K562 (cell line): ENCODE data around the gene NXF2B. TPM values are rescaled to one million over a fixed set of nuclear protein-coding genes. Genes with fewer than 3 reads are reported as not detected.

Experiments used
- ATAC-seq: fragments of 200-7000 bp; cut with Tn5 transposase; 3 replicates; pipeline ENCODE4 v1.9.1; 2020; ENCODE audit warnings: moderate library complexity
- BruUV-seq: library from RNA; stranded (reverse); fragments of 400-500 nt; replicated peaks from 2 replicates; lab custom pipeline; 2021; lab: Mats Ljungman, UMichigan
- CTCF ChIA-PET: fragments of 300-600 bp; formaldehyde crosslinking; extraction: SDS; loops from one replicate; lab custom pipeline; 2021; ENCODE audit warnings: low intra/inter-chr PET ratio; lab: Yijun Ruan, JAX
- POLR2A ChIA-PET: fragments of 300-600, 350-650 bp; sonication (Branson Sonifier 250); formaldehyde crosslinking; extraction: SDS; loops from one replicate; lab custom pipeline; 2021; ENCODE audit warnings: antibody characterized with exemption, inconsistent platforms; lab: Yijun Ruan, JAX
- DNase-seq, 4 experiments: peaks; one replicate each; pipeline versions ENCODE4 v3.0.0 to v3.0.0-alpha.2; 2011 to 2018; ENCODE audit warnings: low spot score in 3 of 4, mixed read lengths in 3 of 4; ENCODE audit errors: extremely low read depth in 1 of 4
- FAIRE-seq: peaks from 2 replicates; lab custom pipeline; 2011; peaks lifted over from hg19 to GRCh38; lab: Jason Lieb, UNC
- H2AFZ ChIP-seq: 2 replicates; pipeline ENCODE4 v1.6.0; 2011; ENCODE audit warnings: low read depth, low read length, control low read depth, inconsistent platforms
- H3K27ac ChIP-seq: fragments of 200-600 bp; 3 replicates; pipeline ENCODE4 v1.8.0; 2011; ENCODE audit warnings: low read depth, mild to moderate bottlenecking, control low read depth, inconsistent platforms, low read length, moderate library complexity, mixed read lengths; ENCODE audit errors: extremely low read depth
- H3K27me3 ChIP-seq, 2 experiments: fragments of 300-600 bp in 1 of 2; 2 replicates in 1 of 2; 3 replicates in 1 of 2; pipeline versions ENCODE4 v1.6.0 to v1.8.0; 2011; ENCODE audit warnings: inconsistent platforms in 2 of 2, low read length in 2 of 2, mild to moderate bottlenecking in 1 of 2, mixed read lengths in 1 of 2, moderate library complexity in 1 of 2; ENCODE audit not compliant: control insufficient read depth in 2 of 2, insufficient read depth in 2 of 2
- H3K36me3 ChIP-seq: fragments of 300-600 bp; 3 replicates; pipeline ENCODE4 v1.8.0; 2011; ENCODE audit warnings: mild to moderate bottlenecking, low read length, inconsistent platforms; ENCODE audit not compliant: control insufficient read depth, insufficient read depth
- H3K4me1 ChIP-seq, 2 experiments: fragments of 200-600 bp in 1 of 2; replicated peaks in 1 of 2; 2 replicates in 1 of 2; 3 replicates in 1 of 2; pipeline versions ENCODE4 v1.5.1 to v1.8.0; 2011; ENCODE audit warnings: inconsistent platforms in 2 of 2, low read length in 2 of 2, mild to moderate bottlenecking in 1 of 2, mixed read lengths in 1 of 2, moderate library complexity in 1 of 2; ENCODE audit not compliant: control insufficient read depth in 2 of 2, insufficient read depth in 2 of 2
- H3K4me2 ChIP-seq: 2 replicates; pipeline ENCODE4 v1.6.1; 2011; ENCODE audit warnings: low read length, control low read depth, inconsistent platforms, mixed read lengths; ENCODE audit not compliant: insufficient read depth
- H3K4me3 ChIP-seq: fragments of 200-600 bp; sonication (generic), shearing (Covaris generic); 2 replicates; pipeline ENCODE4 v1.5.1; 2016; ENCODE audit warnings: control low read depth, inconsistent platforms
- H3K79me2 ChIP-seq: fragments of 200-600 bp; 3 replicates; pipeline ENCODE4 v1.8.0; 2011; ENCODE audit warnings: low read length, inconsistent platforms; ENCODE audit not compliant: control insufficient read depth, insufficient read depth
- H3K9ac ChIP-seq, 2 experiments: 2 replicates each; pipeline versions ENCODE4 v1.6.0 to v1.6.1; 2011; ENCODE audit warnings: low read depth in 2 of 2, low read length in 2 of 2, control low read depth in 1 of 2, inconsistent platforms in 1 of 2, mild to moderate bottlenecking in 1 of 2, mixed read lengths in 1 of 2; ENCODE audit not compliant: insufficient read depth in 1 of 2
- H3K9me1 ChIP-seq: one replicate; pipeline ENCODE4 v1.6.0; 2011; ENCODE audit warnings: inconsistent platforms, mild to moderate bottlenecking, low read length, moderate library complexity; ENCODE audit not compliant: control insufficient read depth, insufficient read depth
- H3K9me3 ChIP-seq: replicated peaks from 2 replicates; pipeline ENCODE4 v1.5.1; 2011; ENCODE audit warnings: low read depth, low read length, inconsistent platforms; ENCODE audit not compliant: control insufficient read depth, insufficient read depth
- H4K20me1 ChIP-seq: replicated peaks from 2 replicates; pipeline ENCODE4 v1.6.1; 2011; ENCODE audit warnings: low read length, inconsistent platforms, mixed read lengths; ENCODE audit not compliant: control insufficient read depth, insufficient read depth
- HNRNPLL ChIP-seq: fragments of 200-400 bp; formaldehyde crosslinking; IDR thresholded peaks from 2 replicates; pipeline ENCODE4 v1.6.1; 2017; ENCODE audit warnings: low read length, low read depth, mild to moderate bottlenecking; ENCODE audit not compliant: poor library complexity, severe bottlenecking
- NFE2L1 ChIP-seq: fragments of 450-650 bp; IDR thresholded peaks from 2 replicates; pipeline ENCODE4 v1.6.1; 2016; ENCODE audit warnings: missing genetic modification characterization, low read depth, mild to moderate bottlenecking, missing compliant biosample characterization, moderate library complexity, borderline replicate concordance
- PRMT5 ChIP-seq: sonication (generic); formaldehyde crosslinking; IDR thresholded peaks from 2 replicates; pipeline ENCODE4 v1.5.0; 2020; ENCODE audit warnings: missing genetic modification reagents
- SMARCE1 ChIP-seq: fragments of 450-650 bp; IDR thresholded peaks from 2 replicates; pipeline ENCODE4 v1.7.1; 2016; ENCODE audit warnings: mild to moderate bottlenecking
- STAT5B ChIP-seq: fragments of 250-450 bp; sonication (Bioruptor Pico); IDR thresholded peaks from 2 replicates; pipeline ENCODE4 v1.8.0; 2021; ENCODE audit warnings: mild to moderate bottlenecking, inconsistent platforms
- TGIF2 ChIP-seq: sonication (generic); formaldehyde crosslinking; IDR thresholded peaks from 2 replicates; pipeline ENCODE4 v1.8.1; 2022; ENCODE audit warnings: mild to moderate bottlenecking, missing genetic modification reagents, moderate library complexity
- ZNF668 ChIP-seq: fragments of 250-450 bp; sonication (Bioruptor Pico); IDR thresholded peaks from 2 replicates; pipeline ENCODE4 v1.8.0; 2022; ENCODE audit warnings: mild to moderate bottlenecking, inconsistent platforms
- WGBS: fragments of 100-300 bp; shearing (Covaris generic); methylation state at CpG from one replicate; pipeline ENCODE4 v1.1.6; 2016; ENCODE audit warnings: low coverage, mixed read lengths; ENCODE audit not compliant: insufficient coverage; ENCODE audit errors: missing lambda C conversion rate; 5-methylcytosine and 5-hydroxymethylcytosine counted together
- in situ Hi-C: fragments of 300-500 bp; cut with MboI; formaldehyde crosslinking; loops from 4 replicates; pipeline ENCODE4 v1.15.0; 2018; ENCODE audit warnings: inconsistent platforms, mixed read lengths
- intact Hi-C: fragments of 100-400 bp; cut with micrococcal nuclease; formaldehyde crosslinking; loops from 2 replicates; pipeline ENCODE4 v1.14.2; 2022
- polyA plus RNA-seq, 8 experiments: library from polyadenylated mRNA; depleted of rRNA in 4 of 8; stranded (reverse) in 5 of 8; unstranded in 3 of 8; fragments of >200 nt; fragmentation: Nextera tagmentation in 2 of 8; fragmentation: Illumina TruSeq in 1 of 8; extraction: Ambion mirVana in 2 of 8; extraction: Trizol in 1 of 8; gene quantifications; 2 replicates each; pipeline versions ENCODE4 v1.2.1 to v1.2.3, GENCODE V29; 2011 to 2014; ENCODE audit warnings: inconsistent platforms in 1 of 8, missing spikeins in 1 of 8
- total RNA-seq, 7 experiments: library from RNA; depleted of rRNA in 6 of 7; stranded (reverse); fragments of >200 nt in 6 of 7; fragmentation: Illumina TruSeq in 2 of 7; extraction: Trizol in 2 of 7; gene quantifications; 2 replicates each; pipeline versions ENCODE4 v1.2.1 to v1.2.3, GENCODE V29; 2011 to 2021; ENCODE audit warnings: low replicate concordance in 1 of 7

NXF2B gene
- total and polyA plus RNA-seq, 9 of the 15 experiments (the other 6 are each of a cell fraction or from before 2014, with no cell fraction given), result 0.91 to 16.1 (median 5.8) TPM

GRCh38 chrX:102339312-102340298, 100.2 kb downstream of the NXF2B start:
- no peaks in the 10 kb centered on the region for H3K27me3 ChIP-seq
- 1% methylated on average over 16 of the region's 19 CpGs for WGBS
- ATAC-seq, result no peak
- no peak overlapping the region for H3K4me3 ChIP-seq
- no peak overlapping the region for H3K4me2 ChIP-seq
- intact Hi-C loops (no loop called here), in situ Hi-C loops (no loop called here)
- no peak overlapping the region for H3K27ac ChIP-seq
- no peak for DNase-seq
- BruUV-seq, result no TSS peak
- no peaks in the 10 kb centered on the region for H4K20me1 ChIP-seq
- no peaks in the 10 kb centered on the region for H3K4me1 ChIP-seq
- no peak overlapping the region for H3K9ac ChIP-seq
- TF ChIP-seq STAT5B (CRISPR knock-in tag) (no peak), NFE2L1 (no peak), ZNF668 (CRISPR knock-in tag) (no peak), HNRNPLL (no peak), SMARCE1 (no peak), TGIF2 (CRISPR knock-in tag) (no peak), PRMT5 (no peak)
- ChIA-PET CTCF (no interaction called here), POLR2A (no interaction called here)
- H3K79me2 ChIP-seq, result no peaks in the 10 kb centered on the region
- H3K9me1 ChIP-seq, result no peaks in the 10 kb centered on the region
- no peak overlapping the region for H2AFZ ChIP-seq
- H3K9me3 ChIP-seq, result no peaks in the 10 kb centered on the region
- no peaks in the 10 kb centered on the region for H3K36me3 ChIP-seq
- no peak for FAIRE-seq
